SH-SY5Y (cell line): ENCODE data around the gene EPS8L3.

Source experiments
- GATA2 ChIP-seq: IDR thresholded peaks from 2 replicates; pipeline ENCODE4 v1.6.1; 2011; ENCODE audit warnings: mild to moderate bottlenecking, low read depth, low read length
- GATA3 ChIP-seq: IDR thresholded peaks from 2 replicates; pipeline ENCODE4 v1.6.1; 2011; ENCODE audit warnings: low read depth, mild to moderate bottlenecking, low read length, moderate library complexity

GRCh38 chr1:109784551-109785252 lies 21.0 kb upstream of the EPS8L3 start:
- no peak for TF ChIP-seq GATA2
- no peak for TF ChIP-seq GATA3
